ENCODE results near the gene DHX35.

DNA sequence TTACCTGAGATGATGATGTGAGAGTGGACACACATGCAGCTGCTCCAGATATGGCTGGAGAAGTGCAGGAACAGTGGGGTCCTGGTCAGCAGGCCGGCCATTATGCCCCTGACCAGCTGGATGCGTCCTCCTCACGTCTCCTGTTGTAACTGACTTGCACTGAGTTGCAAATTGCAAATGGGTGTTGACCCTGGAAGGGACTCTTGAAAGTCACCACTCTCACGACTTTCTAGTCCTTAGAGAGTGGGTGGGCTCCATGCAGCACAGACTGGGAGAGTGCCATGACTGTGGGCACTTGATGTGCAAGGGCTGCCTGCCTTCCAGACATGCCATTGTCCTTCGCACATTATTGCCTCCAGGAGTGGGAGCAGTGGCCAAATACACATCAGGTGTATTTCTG is 25.1 kb upstream of the DHX35 start:
- TF ChIP-seq, protein P1, sequence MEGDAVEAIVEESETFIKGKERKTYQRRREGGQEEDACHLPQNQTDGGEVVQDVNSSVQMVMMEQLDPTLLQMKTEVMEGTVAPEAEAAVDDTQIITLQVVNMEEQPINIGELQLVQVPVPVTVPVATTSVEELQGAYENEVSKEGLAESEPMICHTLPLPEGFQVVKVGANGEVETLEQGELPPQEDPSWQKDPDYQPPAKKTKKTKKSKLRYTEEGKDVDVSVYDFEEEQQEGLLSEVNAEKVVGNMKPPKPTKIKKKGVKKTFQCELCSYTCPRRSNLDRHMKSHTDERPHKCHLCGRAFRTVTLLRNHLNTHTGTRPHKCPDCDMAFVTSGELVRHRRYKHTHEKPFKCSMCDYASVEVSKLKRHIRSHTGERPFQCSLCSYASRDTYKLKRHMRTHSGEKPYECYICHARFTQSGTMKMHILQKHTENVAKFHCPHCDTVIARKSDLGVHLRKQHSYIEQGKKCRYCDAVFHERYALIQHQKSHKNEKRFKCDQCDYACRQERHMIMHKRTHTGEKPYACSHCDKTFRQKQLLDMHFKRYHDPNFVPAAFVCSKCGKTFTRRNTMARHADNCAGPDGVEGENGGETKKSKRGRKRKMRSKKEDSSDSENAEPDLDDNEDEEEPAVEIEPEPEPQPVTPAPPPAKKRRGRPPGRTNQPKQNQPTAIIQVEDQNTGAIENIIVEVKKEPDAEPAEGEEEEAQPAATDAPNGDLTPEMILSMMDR (IDR thresholded peaks at IDR 0.05): no peak
- TF ChIP-seq POLR2A (IDR thresholded peaks at IDR 0.05): no peak

Data from lower leg skin (tissue), 3 donors.